H9 (cell line): ENCODE results near the gene HOXC12. TPM values are rescaled to one million over a fixed set of nuclear protein-coding genes. Genes with fewer than 3 reads are reported as not detected.
A peak's percentile ranks its signal among the peaks of the same experiment; 100 is the strongest.

Source experiments
- DNase-seq: peaks from one replicate; pipeline ENCODE4 v3.0.0-alpha.2; 2017
- H2AFZ ChIP-seq: one replicate; pipeline ENCODE4 v1.6.1; 2013; ENCODE audit warnings: mild to moderate bottlenecking, low read length, control low read depth, moderate library complexity
- H2AK5ac ChIP-seq: 2 replicates; pipeline ENCODE4 v1.6.1; 2013; ENCODE audit warnings: low read length, control low read depth, mixed read lengths; ENCODE audit not compliant: insufficient read length
- H2BK120ac ChIP-seq: one replicate; pipeline ENCODE4 v1.6.1; 2013; ENCODE audit warnings: low read depth, mild to moderate bottlenecking, low read length, control low read depth, inconsistent platforms; ENCODE audit not compliant: poor library complexity, severe bottlenecking
- H2BK12ac ChIP-seq: 2 replicates; pipeline ENCODE4 v1.6.1; 2013; ENCODE audit warnings: low read length, control low read depth, mixed read lengths, low read depth; ENCODE audit not compliant: insufficient read length
- H2BK15ac ChIP-seq: 2 replicates; pipeline ENCODE4 v1.6.1; 2013; ENCODE audit warnings: low read depth, low read length, control low read depth
- H2BK20ac ChIP-seq: one replicate; pipeline ENCODE4 v1.6.1; 2013; ENCODE audit warnings: low read depth, mild to moderate bottlenecking, low read length, control low read depth, inconsistent platforms; ENCODE audit not compliant: poor library complexity, severe bottlenecking
- H2BK5ac ChIP-seq: 2 replicates; pipeline ENCODE4 v1.6.1; 2013; ENCODE audit warnings: low read length, control low read depth, mixed read lengths; ENCODE audit not compliant: insufficient read length
- H3K14ac ChIP-seq: 2 replicates; pipeline ENCODE4 v1.6.1; 2013; ENCODE audit warnings: low read length, control low read depth; ENCODE audit not compliant: insufficient read depth
- H3K18ac ChIP-seq: 2 replicates; pipeline ENCODE4 v1.6.1; 2013; ENCODE audit warnings: low read depth, mild to moderate bottlenecking, mixed read lengths, low read length, control low read depth; ENCODE audit not compliant: insufficient read length
- H3K23ac ChIP-seq: 2 replicates; pipeline ENCODE4 v1.6.1; 2013; ENCODE audit warnings: low read length, control low read depth, mixed read lengths, low read depth; ENCODE audit not compliant: insufficient read length
- H3K23me2 ChIP-seq: 2 replicates; pipeline ENCODE4 v1.6.1; 2013; ENCODE audit warnings: low read depth, mild to moderate bottlenecking, mixed read lengths, low read length, control low read depth; ENCODE audit not compliant: insufficient read length, poor library complexity, severe bottlenecking
- H3K27ac ChIP-seq: 2 replicates; pipeline ENCODE4 v1.5.1; 2013; ENCODE audit warnings: low read length, control low read depth, mixed read lengths, low read depth; ENCODE audit not compliant: insufficient read length
- H3K27me3 ChIP-seq: 2 replicates; pipeline ENCODE4 v1.6.1; 2013; ENCODE audit warnings: low read length, control low read depth, inconsistent platforms; ENCODE audit not compliant: insufficient read depth
- H3K4ac ChIP-seq: 2 replicates; pipeline ENCODE4 v1.6.1; 2013; ENCODE audit warnings: low read depth, mild to moderate bottlenecking, control low read depth, inconsistent platforms, low read length, moderate library complexity
- H3K4me1 ChIP-seq: 2 replicates; pipeline ENCODE4 v1.6.1; 2013; ENCODE audit warnings: low read length, control low read depth, inconsistent platforms; ENCODE audit not compliant: insufficient read depth
- H3K4me2 ChIP-seq: 2 replicates; pipeline ENCODE4 v1.6.1; 2013; ENCODE audit warnings: low read length, control low read depth, mixed read lengths; ENCODE audit not compliant: insufficient read length, insufficient read depth
- H3K56ac ChIP-seq: 2 replicates; pipeline ENCODE4 v1.6.1; 2013; ENCODE audit warnings: low read depth, mild to moderate bottlenecking, mixed read lengths, low read length, control low read depth; ENCODE audit not compliant: insufficient read length
- H3K79me1 ChIP-seq: 2 replicates; pipeline ENCODE4 v1.6.1; 2013; ENCODE audit warnings: low read depth, mild to moderate bottlenecking, moderate library complexity, low read length, control low read depth, inconsistent platforms; ENCODE audit not compliant: insufficient read depth, poor library complexity, severe bottlenecking
- H3K79me2 ChIP-seq: 2 replicates; pipeline ENCODE4 v1.6.1; 2013; ENCODE audit warnings: low read length, control low read depth, inconsistent platforms; ENCODE audit not compliant: insufficient read depth
- H3K9ac ChIP-seq: 2 replicates; pipeline ENCODE4 v1.6.1; 2013; ENCODE audit warnings: low read length, control low read depth, mixed read lengths; ENCODE audit not compliant: insufficient read length; ENCODE audit errors: extremely low read depth
- H3K9me3 ChIP-seq: one replicate; pipeline ENCODE4 v1.6.1; 2013; ENCODE audit warnings: low read depth, low read length, inconsistent platforms; ENCODE audit not compliant: control insufficient read depth
- H3T11ph ChIP-seq: one replicate; pipeline ENCODE4 v1.6.1; 2013; ENCODE audit warnings: mild to moderate bottlenecking, low read length, control low read depth, inconsistent platforms
- H4K20me1 ChIP-seq: one replicate; pipeline ENCODE4 v1.6.1; 2013; ENCODE audit not compliant: control insufficient read depth, insufficient read length, insufficient read depth
- H4K5ac ChIP-seq: 2 replicates; pipeline ENCODE4 v1.6.1; 2013; ENCODE audit warnings: low read depth, mild to moderate bottlenecking, mixed read lengths, low read length, control low read depth; ENCODE audit not compliant: insufficient read length
- H4K8ac ChIP-seq: replicated peaks from 2 replicates; pipeline ENCODE4 v1.6.1; 2013; ENCODE audit warnings: low read length, control low read depth, mixed read lengths, low read depth; ENCODE audit not compliant: insufficient read length
- H4K91ac ChIP-seq: 2 replicates; pipeline ENCODE4 v1.6.1; 2013; ENCODE audit warnings: low read depth, mild to moderate bottlenecking, moderate library complexity, mixed read lengths, low read length, control low read depth; ENCODE audit not compliant: insufficient read length
- H3K27ac Mint-ChIP-seq, 3 experiments: 2 replicates in 2 of 3; 3 replicates in 1 of 3; pipeline ENCODE4 v1.8.0; 2020 to 2021; ENCODE audit warnings: mixed read lengths in 3 of 3, mild to moderate bottlenecking in 1 of 3, moderate library complexity in 1 of 3
- H3K27me3 Mint-ChIP-seq: 2 replicates; pipeline ENCODE4 v1.8.0; 2021; ENCODE audit warnings: low read depth, mild to moderate bottlenecking, moderate library complexity, mixed read lengths
- H3K36me3 Mint-ChIP-seq, 3 experiments: 2 replicates in 2 of 3; 3 replicates in 1 of 3; pipeline ENCODE4 v1.8.0; 2020 to 2021; ENCODE audit warnings: low read depth in 3 of 3, mixed read lengths in 3 of 3; ENCODE audit not compliant: insufficient read depth in 1 of 3
- H3K4me1 Mint-ChIP-seq, 2 experiments: 2 replicates each; pipeline ENCODE4 v1.8.0; 2020; ENCODE audit warnings: mixed read lengths in 2 of 2
- H3K4me3 Mint-ChIP-seq, 2 experiments: 2 replicates in 1 of 2; 3 replicates in 1 of 2; pipeline ENCODE4 v1.8.0; 2020 to 2021; ENCODE audit warnings: mild to moderate bottlenecking in 2 of 2, mixed read lengths in 2 of 2, moderate library complexity in 1 of 2
- H3K9me3 Mint-ChIP-seq, 2 experiments: 2 replicates in 1 of 2; 3 replicates in 1 of 2; pipeline ENCODE4 v1.8.0; 2020; ENCODE audit warnings: mild to moderate bottlenecking in 2 of 2, mixed read lengths in 2 of 2, moderate library complexity in 1 of 2
- WGBS: extraction: QIAGEN DNeasy Blood & Tissue Kit; methylation state at CpG from one replicate; pipeline ENCODE4 v1.1.7; 2013; ENCODE audit warnings: missing lambda C conversion rate, low lambda C conversion rate, mixed read lengths; ENCODE audit not compliant: insufficient read length; ENCODE audit errors: extremely low coverage; 5-methylcytosine and 5-hydroxymethylcytosine counted together
- total RNA-seq: library from RNA; stranded (reverse); gene quantifications from 2 replicates; pipeline ENCODE4 v1.2.1, GENCODE V29; 2021
- TF ChIP-seq, protein P1 (sequence below): fragments of 200-600 bp; sonication (generic); conservative IDR thresholded peaks from 3 replicates; pipeline ENCODE4 v1.8.0; 2021; ENCODE audit warnings: antibody characterized with exemption, mild to moderate bottlenecking

The HOXC12 gene
- total RNA-seq, 1 experiment from 2014 or later: not detected

- peaks cover 3 to 11% of the 10 kb centered on the region in 2 experiments; a peak in 4 of 5 replicates for H3K9me3 Mint-ChIP-seq
- no peak within 1 kb of the TSS for H3K4ac ChIP-seq
- H2BK15ac ChIP-seq: no peak within 1 kb of the TSS
- no peak within 1 kb of the TSS for H2AK5ac ChIP-seq
- peaks cover 3 to 8% of the 10 kb centered on the region in 2 experiments; a peak in 2 of 4 replicates for H3K4me1 Mint-ChIP-seq
- peak within 1 kb of the TSS in 1 of 2 experiments; percentile 63; a peak in 3 of 5 replicates for H3K4me3 Mint-ChIP-seq
- H4K20me1 ChIP-seq: no peaks in the 10 kb centered on the region
- H3K18ac ChIP-seq: no peak within 1 kb of the TSS
- H4K8ac ChIP-seq: no peak within 1 kb of the TSS
- no peak within 1 kb of the TSS for H3K27ac ChIP-seq
- no peak within 1 kb of the TSS for H3K56ac ChIP-seq
- H3K23ac ChIP-seq: no peak within 1 kb of the TSS
- WGBS: no CpG with 5 or more reads among the region's 55 CpGs
- no peaks in the 10 kb centered on the region for H3K79me1 ChIP-seq
- no peak within 1 kb of the TSS for H2BK120ac ChIP-seq
- no peak within 1 kb of the TSS for H3K9ac ChIP-seq
- no peaks in the 10 kb centered on the region for H3K4me1 ChIP-seq
- no peak within 1 kb of the TSS for H3T11ph ChIP-seq
- H3K27me3 ChIP-seq: peaks cover 94% of the 10 kb centered on the region
- no peak within 1 kb of the TSS for H4K5ac ChIP-seq
- H3K27me3 Mint-ChIP-seq: peaks cover 100% of the 10 kb centered on the region
- H3K4me2 ChIP-seq: peak within 1 kb of the TSS; percentile 10
- peak; percentile 94 for DNase-seq
- TF ChIP-seq, protein P1, sequence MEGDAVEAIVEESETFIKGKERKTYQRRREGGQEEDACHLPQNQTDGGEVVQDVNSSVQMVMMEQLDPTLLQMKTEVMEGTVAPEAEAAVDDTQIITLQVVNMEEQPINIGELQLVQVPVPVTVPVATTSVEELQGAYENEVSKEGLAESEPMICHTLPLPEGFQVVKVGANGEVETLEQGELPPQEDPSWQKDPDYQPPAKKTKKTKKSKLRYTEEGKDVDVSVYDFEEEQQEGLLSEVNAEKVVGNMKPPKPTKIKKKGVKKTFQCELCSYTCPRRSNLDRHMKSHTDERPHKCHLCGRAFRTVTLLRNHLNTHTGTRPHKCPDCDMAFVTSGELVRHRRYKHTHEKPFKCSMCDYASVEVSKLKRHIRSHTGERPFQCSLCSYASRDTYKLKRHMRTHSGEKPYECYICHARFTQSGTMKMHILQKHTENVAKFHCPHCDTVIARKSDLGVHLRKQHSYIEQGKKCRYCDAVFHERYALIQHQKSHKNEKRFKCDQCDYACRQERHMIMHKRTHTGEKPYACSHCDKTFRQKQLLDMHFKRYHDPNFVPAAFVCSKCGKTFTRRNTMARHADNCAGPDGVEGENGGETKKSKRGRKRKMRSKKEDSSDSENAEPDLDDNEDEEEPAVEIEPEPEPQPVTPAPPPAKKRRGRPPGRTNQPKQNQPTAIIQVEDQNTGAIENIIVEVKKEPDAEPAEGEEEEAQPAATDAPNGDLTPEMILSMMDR: peak; percentile 75
- no peaks in the 10 kb centered on the region for H3K79me2 ChIP-seq
- H2BK20ac ChIP-seq: no peak within 1 kb of the TSS
- H3K36me3 Mint-ChIP-seq: no peaks in the 10 kb centered on the region; a peak in 2 of 7 replicates
- no peak within 1 kb of the TSS for H3K27ac Mint-ChIP-seq
- H2BK5ac ChIP-seq: no peak within 1 kb of the TSS
- no peaks in the 10 kb centered on the region for H3K9me3 ChIP-seq
- H4K91ac ChIP-seq: no peak within 1 kb of the TSS
- no peak within 1 kb of the TSS for H3K14ac ChIP-seq
- no peak within 1 kb of the TSS for H2AFZ ChIP-seq
- H3K23me2 ChIP-seq: no peaks in the 10 kb centered on the region
- no peak within 1 kb of the TSS for H2BK12ac ChIP-seq
Measured at GRCh38 chr12:53984901-53985691, 30.4 kb downstream of the HOXC12 start, which contains the start of gene HOXC10. Gene HOXC10 (plus strand): TSS chr12:53985146. CDS start chr12:53985260, 114 bp downstream.
